ENCODE measurements around the gene PSMG3.

PSMG3 gene

GRCh38 chr7:1588978-1589377 lies 19.1 kb upstream of the PSMG3 start:
- H3K4me2 ChIP-seq (ENCODE audit: low read length), result no peak overlapping the region
- H3K4me3 ChIP-seq (ENCODE audit: low read depth, low read length, poor library complexity, severe bottlenecking), result no peak overlapping the region
- H3K79me2 ChIP-seq (ENCODE audit: insufficient read depth, low read length), result no peaks in the 10 kb centered on the region
- no peak overlapping the region for H3K27ac ChIP-seq (ENCODE audit: low read depth, low read length, poor library complexity, severe bottlenecking)
- peaks cover 19% of the 10 kb centered on the region for H3K27me3 ChIP-seq (ENCODE audit: insufficient read depth, low read length)
- no peak for TF ChIP-seq CTCF (IDR thresholded peaks at IDR 0.05; ENCODE audit: low read length)
- H3K9me2 ChIP-seq (ENCODE audit: low read depth, low read length), result no peaks in the 10 kb centered on the region
- no peaks in the 10 kb centered on the region for H3K4me1 ChIP-seq (ENCODE audit: insufficient read depth, low read length, severe bottlenecking)
- no peak overlapping the region for H3K9ac ChIP-seq (ENCODE audit: low read length)
- no peaks in the 10 kb centered on the region for H3K36me3 ChIP-seq (ENCODE audit: insufficient read depth, low read length)
- no peak overlapping the region for H2AFZ ChIP-seq (ENCODE audit: low read length)
- H3K9me3 ChIP-seq (ENCODE audit: low read length), result peaks cover 3% of the 10 kb centered on the region; the same call in 1 of the 2 replicates
- H4K20me1 ChIP-seq (ENCODE audit: insufficient read depth, low read length), result no peaks in the 10 kb centered on the region
- H3F3A ChIP-seq (ENCODE audit: insufficient read depth, low read length), result no peaks in the 10 kb centered on the region

GRCh38 chr7:1587738-1588137 lies 17.9 kb upstream of the PSMG3 start:
- Histone ChIP-seq H2AFZ (ENCODE audit: low read length) (no peak overlapping the region), H3K27ac (ENCODE audit: low read depth, low read length, poor library complexity, severe bottlenecking) (no peak overlapping the region), H3K9me3 (ENCODE audit: low read length) (peaks cover 3% of the 10 kb centered on the region; the same call in 1 of the 2 replicates), H3K9ac (ENCODE audit: low read length) (no peak overlapping the region), H3K4me3 (ENCODE audit: low read depth, low read length, poor library complexity, severe bottlenecking) (no peak overlapping the region), H3K79me2 (ENCODE audit: insufficient read depth, low read length) (no peaks in the 10 kb centered on the region), H3F3A (ENCODE audit: insufficient read depth, low read length) (no peaks in the 10 kb centered on the region), H3K4me2 (ENCODE audit: low read length) (no peak overlapping the region), H3K27me3 (ENCODE audit: insufficient read depth, low read length) (peaks cover 19% of the 10 kb centered on the region), H3K4me1 (ENCODE audit: insufficient read depth, low read length, severe bottlenecking) (no peaks in the 10 kb centered on the region), H3K36me3 (ENCODE audit: insufficient read depth, low read length) (no peaks in the 10 kb centered on the region), H4K20me1 (ENCODE audit: insufficient read depth, low read length) (no peaks in the 10 kb centered on the region), H3K9me2 (ENCODE audit: low read depth, low read length) (no peaks in the 10 kb centered on the region)
- TF ChIP-seq CTCF (IDR thresholded peaks at IDR 0.05; ENCODE audit: low read length), result no peak

GRCh38 chr7:1586827-1587705 lies 17.2 kb upstream of the PSMG3 start:
- H3K4me3 ChIP-seq (ENCODE audit: low read depth, low read length, poor library complexity, severe bottlenecking), result no peak overlapping the region
- no peaks in the 10 kb centered on the region for H3K4me1 ChIP-seq (ENCODE audit: insufficient read depth, low read length, severe bottlenecking)
- H3K9me3 ChIP-seq (ENCODE audit: low read length), result peaks cover 3% of the 10 kb centered on the region; the same call in 1 of the 2 replicates
- H2AFZ ChIP-seq (ENCODE audit: low read length), result no peak overlapping the region
- no peaks in the 10 kb centered on the region for H4K20me1 ChIP-seq (ENCODE audit: insufficient read depth, low read length)
- H3K9me2 ChIP-seq (ENCODE audit: low read depth, low read length), result no peaks in the 10 kb centered on the region
- H3K79me2 ChIP-seq (ENCODE audit: insufficient read depth, low read length), result no peaks in the 10 kb centered on the region
- no peak overlapping the region for H3K27ac ChIP-seq (ENCODE audit: low read depth, low read length, poor library complexity, severe bottlenecking)
- TF ChIP-seq CTCF (IDR thresholded peaks at IDR 0.05; ENCODE audit: low read length) (no peak), EZH2 (IDR thresholded peaks at IDR 0.05; ENCODE audit: borderline replicate concordance, low read length) (no peak)
- H3F3A ChIP-seq (ENCODE audit: insufficient read depth, low read length), result no peaks in the 10 kb centered on the region
- no peaks in the 10 kb centered on the region for H3K36me3 ChIP-seq (ENCODE audit: insufficient read depth, low read length)
- H3K9ac ChIP-seq (ENCODE audit: low read length), result no peak overlapping the region
- no peak overlapping the region for H3K4me2 ChIP-seq (ENCODE audit: low read length)
- peaks cover 19% of the 10 kb centered on the region for H3K27me3 ChIP-seq (ENCODE audit: insufficient read depth, low read length)

Data from OCI-LY1 (cell line).